OCI-LY3 (cell line): ENCODE data around the gene RTTN.

Experiments
- CTCF ChIP-seq: fragments of 200-600, 300-600 bp; sonication (generic); IDR thresholded peaks from 2 replicates; pipeline ENCODE4 v1.5.1; 2014; ENCODE audit warnings: antibody characterized with exemption, low read length, low read depth
- EZH2phosphoT487 ChIP-seq: fragments of 200-600 bp; shearing (Covaris generic); IDR thresholded peaks from 2 replicates; pipeline ENCODE4 v1.6.1; 2018; ENCODE audit warnings: antibody characterized with exemption, mixed run types, low read depth

DNA sequence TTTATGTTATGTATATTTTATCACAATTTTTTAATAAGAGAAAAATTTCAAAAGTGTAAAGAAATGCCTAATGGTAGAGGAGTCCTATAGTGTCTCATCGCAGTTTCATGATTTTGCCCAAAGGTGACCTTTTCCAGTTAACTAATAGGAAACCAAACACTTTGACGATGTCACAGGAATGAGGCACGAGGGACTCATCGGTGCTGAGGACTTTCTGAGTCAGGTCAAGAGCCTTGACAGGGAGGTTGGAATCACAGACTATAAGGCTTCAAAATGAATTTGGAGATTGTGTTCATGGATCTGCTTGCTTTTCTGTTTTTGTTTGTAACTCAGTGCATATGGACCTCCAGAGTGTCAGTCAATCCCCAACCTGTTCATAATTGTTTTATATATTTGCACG lies 15.1 kb upstream of the RTTN start:
- no peak for TF ChIP-seq CTCF
- no peak for TF ChIP-seq EZH2phosphoT487
